Measurements from ENCODE around the gene AQP3.

GRCh38 chr9:33425128-33425533 lies 22.3 kb downstream of the AQP3 start:
- TF ChIP-seq CTCF (IDR thresholded peaks at IDR 0.05) (no peak), POLR2A (IDR thresholded peaks at IDR 0.05) (no peak)
